GM19463 (cell line): ENCODE results near the gene MAFG.
"Not testable (repeated sequence)": the region's sequence is repeated elsewhere in the genome, so short reads cannot be mapped to it uniquely, and the experiment has no call there.

Experiments used
- ATAC-seq: cut with Tn5 transposase; IDR thresholded peaks from one replicate; pipeline ENCODE4 v1.9.1; 2021; ENCODE audit warnings: mild to moderate bottlenecking, moderate library complexity; ENCODE audit not compliant: unreplicated experiment

MAFG gene

GRCh38 chr17:81958633-81959342, 31.3 kb upstream of the MAFG start:
- no peak for ATAC-seq

- ATAC-seq, result no peak
Measured at GRCh38 chr17:81957691-81958432, 30.3 kb upstream of the MAFG start.

GRCh38 chr17:81956607-81957589, 29.4 kb upstream of the MAFG start:
- no peak for ATAC-seq

GRCh38 chr17:81955756-81956544, 28.4 kb upstream of the MAFG start:
- ATAC-seq, result no peak

GRCh38 chr17:81955058-81955681, 27.6 kb upstream of the MAFG start:
- ATAC-seq, result no peak

- ATAC-seq, result no peak
Measured at GRCh38 chr17:81954131-81955057, 26.9 kb upstream of the MAFG start.

GRCh38 chr17:81953443-81953842, 25.9 kb upstream of the MAFG start:
- ATAC-seq, result not testable (repeated sequence)

GRCh38 chr17:81952792-81953228, 25.3 kb upstream of the MAFG start:
- ATAC-seq, result no peak

GRCh38 chr17:81951785-81952684, 24.5 kb upstream of the MAFG start:
- ATAC-seq, result no peak

GRCh38 chr17:81950501-81950900, 23.0 kb upstream of the MAFG start:
- no peak for ATAC-seq

GRCh38 chr17:81948635-81949378, 21.3 kb upstream of the MAFG start:
- ATAC-seq, result no peak

GRCh38 chr17:81947189-81947588, 19.7 kb upstream of the MAFG start, which contains the start of gene MYADML2:
TSS of gene MYADML2 (minus strand) at chr17:81947233. CDS start at chr17:81941741, 5,492 bp downstream.
- no peak for ATAC-seq

- ATAC-seq, result no peak
Measured at GRCh38 chr17:81944858-81945257, 17.3 kb upstream of the MAFG start.

GRCh38 chr17:81942167-81942553, 14.6 kb upstream of the MAFG start:
- no peak for ATAC-seq

- ATAC-seq, result no peak
Measured at GRCh38 chr17:81941484-81942166, 14.1 kb upstream of the MAFG start.
